ENCODE data around the gene CACNA1F.

DNA sequence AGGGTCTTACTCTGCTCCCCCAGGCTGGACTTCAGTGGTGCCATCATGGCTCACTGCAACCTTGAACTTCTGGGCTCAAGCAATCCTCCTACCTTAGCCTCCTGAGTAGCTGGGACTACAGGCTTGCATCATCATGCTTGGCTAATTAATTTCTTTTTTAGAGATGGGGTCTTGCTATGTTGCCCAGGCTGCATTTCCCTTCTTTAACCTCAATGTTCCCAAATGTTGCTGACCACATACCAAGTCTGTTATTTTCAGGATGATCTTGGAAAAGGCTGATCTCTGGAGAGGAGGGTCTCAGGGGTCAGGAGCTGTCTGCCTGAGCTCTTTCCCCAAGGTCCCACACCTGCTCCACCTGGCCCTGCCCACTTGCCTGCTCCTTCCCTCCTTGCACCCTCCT is 13.0 kb downstream of the CACNA1F start:
- TF ChIP-seq, protein P1, sequence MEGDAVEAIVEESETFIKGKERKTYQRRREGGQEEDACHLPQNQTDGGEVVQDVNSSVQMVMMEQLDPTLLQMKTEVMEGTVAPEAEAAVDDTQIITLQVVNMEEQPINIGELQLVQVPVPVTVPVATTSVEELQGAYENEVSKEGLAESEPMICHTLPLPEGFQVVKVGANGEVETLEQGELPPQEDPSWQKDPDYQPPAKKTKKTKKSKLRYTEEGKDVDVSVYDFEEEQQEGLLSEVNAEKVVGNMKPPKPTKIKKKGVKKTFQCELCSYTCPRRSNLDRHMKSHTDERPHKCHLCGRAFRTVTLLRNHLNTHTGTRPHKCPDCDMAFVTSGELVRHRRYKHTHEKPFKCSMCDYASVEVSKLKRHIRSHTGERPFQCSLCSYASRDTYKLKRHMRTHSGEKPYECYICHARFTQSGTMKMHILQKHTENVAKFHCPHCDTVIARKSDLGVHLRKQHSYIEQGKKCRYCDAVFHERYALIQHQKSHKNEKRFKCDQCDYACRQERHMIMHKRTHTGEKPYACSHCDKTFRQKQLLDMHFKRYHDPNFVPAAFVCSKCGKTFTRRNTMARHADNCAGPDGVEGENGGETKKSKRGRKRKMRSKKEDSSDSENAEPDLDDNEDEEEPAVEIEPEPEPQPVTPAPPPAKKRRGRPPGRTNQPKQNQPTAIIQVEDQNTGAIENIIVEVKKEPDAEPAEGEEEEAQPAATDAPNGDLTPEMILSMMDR (IDR thresholded peaks at IDR 0.05), result no peak
- TF ChIP-seq POLR2AphosphoS5 (IDR thresholded peaks at IDR 0.05) (no peak), EP300 (IDR thresholded peaks at IDR 0.05; ENCODE audit: low read depth) (no peak)
